Loucy (cell line): Measurements from ENCODE around the gene CYBRD1.

Experiments
- CTCF ChIP-seq: fragments of 200-600 bp; sonication (generic); conservative IDR thresholded peaks from 2 replicates; pipeline ENCODE4 v1.5.1; 2014; ENCODE audit warnings: mild to moderate bottlenecking, antibody characterized with exemption, low read length
- EZH2phosphoT487 ChIP-seq: fragments of 200-600 bp; IDR thresholded peaks from 2 replicates; pipeline ENCODE4 v1.6.1; 2018; ENCODE audit warnings: antibody characterized with exemption, mild to moderate bottlenecking, moderate library complexity, borderline replicate concordance

- TF ChIP-seq CTCF (no peak), EZH2phosphoT487 (no peak)
Observed at GRCh38 chr2:171595456-171595855, 73.2 kb downstream of the CYBRD1 start.
